Measurements from ENCODE around the gene SEC23A.

SEC23A gene

DNA sequence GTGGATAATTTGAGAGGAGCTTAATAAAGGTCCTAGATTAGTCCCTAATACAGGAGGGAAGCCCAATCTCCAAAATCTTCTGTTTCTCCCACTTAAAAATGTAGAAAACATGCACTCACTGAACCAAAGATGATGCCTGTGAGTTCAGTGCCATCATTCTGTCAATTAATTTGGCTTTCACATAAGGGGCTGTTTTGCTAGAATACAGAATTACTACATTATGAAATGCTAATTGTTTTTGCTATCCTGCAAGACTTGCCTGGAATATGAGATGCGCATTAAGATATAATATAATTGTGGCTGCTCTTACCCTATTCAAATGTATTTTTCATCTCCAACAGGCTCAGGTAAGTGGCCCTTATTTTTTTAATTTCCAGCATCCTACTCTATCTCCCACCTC lies 111.7 kb downstream of the SEC23A start:
- DNase-seq (ENCODE audit: low read depth in 2 of 2), result no peak

DNA sequence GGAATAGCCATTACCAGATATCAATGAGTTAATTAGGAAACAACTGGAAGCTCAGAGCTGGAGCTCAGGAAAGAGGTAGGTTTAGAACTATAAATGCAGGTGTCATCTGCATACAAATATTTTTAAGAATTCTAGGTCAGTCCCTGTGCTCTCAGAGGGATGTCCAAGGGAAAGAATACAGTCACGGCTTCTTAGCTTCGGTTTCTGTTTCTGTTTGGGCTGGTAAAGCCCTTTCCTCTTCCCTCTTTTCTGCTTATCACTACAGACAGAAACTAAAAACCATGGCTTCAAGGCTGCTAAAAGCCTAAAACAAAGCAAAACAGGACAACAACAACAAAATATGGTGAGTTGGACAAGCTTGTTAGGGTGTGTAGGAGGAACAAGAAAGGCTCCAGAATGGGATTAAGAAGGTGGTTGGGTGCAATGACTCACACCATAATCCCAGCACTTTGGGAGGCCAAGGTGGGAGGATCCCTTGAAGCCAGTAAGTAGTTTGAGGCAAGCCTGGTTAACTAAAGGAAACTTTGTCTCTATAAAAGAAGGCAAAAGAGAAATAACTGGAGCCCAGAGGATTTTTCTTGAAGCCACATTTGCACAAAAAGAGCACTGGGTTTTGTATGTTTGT lies 113.0 kb downstream of the SEC23A start:
- no peak for DNase-seq (ENCODE audit: low read depth in 2 of 2)

DNA sequence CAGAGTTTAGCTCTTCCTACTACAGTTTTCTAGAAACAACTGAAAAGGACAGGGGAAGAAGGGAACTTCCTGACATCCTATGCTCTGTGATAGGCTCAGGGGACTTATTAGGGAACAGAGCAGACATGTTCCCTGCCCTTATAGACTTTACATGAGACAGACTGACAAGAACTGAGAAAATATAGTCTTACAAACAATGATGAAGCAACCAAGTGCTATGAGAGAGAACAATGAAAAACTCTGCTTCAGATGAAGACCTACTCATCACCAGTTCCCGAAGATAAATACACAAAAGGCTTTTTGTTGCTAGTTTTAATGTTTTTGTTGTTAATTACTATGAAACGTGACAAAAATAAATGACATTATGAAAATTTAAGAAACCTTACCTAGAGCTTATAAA lies 115.3 kb downstream of the SEC23A start:
- no peak for DNase-seq (ENCODE audit: low read depth in 2 of 2)

DNA sequence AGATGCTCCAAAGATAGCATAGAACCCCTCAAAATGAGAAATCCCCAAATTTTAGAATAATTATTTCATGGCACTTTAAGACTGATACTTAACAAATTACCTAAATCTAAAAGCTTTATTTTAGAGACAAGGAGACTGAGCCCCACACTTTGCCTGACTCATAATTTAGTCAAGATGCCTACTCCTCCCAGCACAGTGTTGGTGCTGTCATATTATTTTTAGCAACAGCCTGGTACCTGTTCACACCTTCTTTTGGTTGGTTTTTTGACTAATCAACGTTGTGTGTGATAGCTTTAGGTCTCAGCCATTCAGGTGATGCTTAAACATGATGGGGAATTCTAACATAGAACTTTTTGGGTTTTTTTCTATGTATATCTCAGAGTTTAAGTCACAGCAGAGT lies 120.2 kb downstream of the SEC23A start:
- DNase-seq (ENCODE audit: low read depth in 2 of 2), result no peak

DNA sequence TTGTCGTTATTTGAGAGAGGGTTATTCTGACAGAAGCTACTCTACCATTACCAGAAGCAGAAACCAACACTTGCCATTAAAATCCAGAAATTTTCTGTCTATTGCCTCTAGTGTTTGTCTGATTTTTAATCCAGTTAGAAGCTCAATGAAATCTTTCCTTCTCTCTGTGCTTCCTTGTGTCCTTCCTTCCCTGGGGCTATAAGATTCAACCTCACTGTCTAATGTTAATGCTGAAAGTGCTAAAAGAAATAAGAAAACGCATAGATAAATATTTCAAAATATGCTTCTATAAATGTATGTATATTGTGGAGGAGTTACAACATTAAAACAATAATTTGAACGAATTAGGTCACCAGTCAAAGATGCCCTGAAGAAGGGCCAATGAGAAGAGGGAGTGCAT lies 120.8 kb downstream of the SEC23A start:
- DNase-seq (ENCODE audit: low read depth in 2 of 2), result no peak
